GM10266 (cell line): ENCODE measurements around the gene TEC.

Experiments
- DNase-seq: peaks from one replicate; pipeline ENCODE4 v3.0.0; 2012; ENCODE audit errors: extremely low spot score
- CTCF ChIP-seq: IDR thresholded peaks from 2 replicates; pipeline ENCODE4 v1.5.1; 2012; ENCODE audit warnings: mild to moderate bottlenecking, low read depth; ENCODE audit not compliant: control insufficient read depth, insufficient read depth; ENCODE audit errors: missing control alignments

The TEC gene

DNA sequence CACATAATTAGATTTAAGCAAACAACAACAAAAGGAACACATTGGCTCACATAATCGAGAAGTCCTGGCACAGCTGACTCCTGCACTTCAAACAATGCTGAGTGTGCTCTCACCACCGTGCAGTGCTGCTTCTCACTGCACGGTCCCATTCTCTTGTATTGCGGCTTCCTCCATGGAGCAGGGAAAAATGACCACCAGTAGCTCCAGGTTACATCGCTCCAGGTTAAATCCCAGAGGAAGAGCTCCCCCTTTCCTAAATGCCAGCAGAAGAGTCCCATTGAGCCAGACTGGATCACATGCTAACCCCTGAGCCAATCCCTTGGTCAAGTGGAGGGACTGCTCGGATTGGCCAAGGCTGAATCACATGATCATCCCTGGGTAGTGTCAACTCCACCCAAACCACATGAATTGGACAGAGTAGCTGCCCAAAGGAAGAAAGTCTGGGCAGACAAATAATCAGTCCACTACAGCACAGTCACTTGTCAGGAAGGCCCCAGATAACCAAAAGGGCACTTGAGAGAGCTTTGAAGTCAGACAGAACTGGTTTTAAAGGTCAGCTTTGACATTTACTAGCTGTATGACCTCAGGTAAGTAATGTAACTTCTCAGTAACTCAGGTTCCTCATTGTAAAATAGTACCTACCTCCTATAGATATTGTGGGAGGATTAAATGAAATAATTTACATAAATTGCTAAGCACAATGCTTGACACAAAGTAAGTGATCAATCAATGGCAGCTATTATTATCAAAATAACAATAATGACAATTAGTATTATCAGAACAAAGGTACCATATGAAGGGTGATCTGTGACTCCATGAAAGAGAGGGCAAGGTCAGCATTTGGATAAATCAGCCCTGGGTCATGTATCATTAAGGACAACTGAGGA lies 14.3 kb downstream of the TEC start:
- TF ChIP-seq CTCF = no peak
- no peak for DNase-seq

DNA sequence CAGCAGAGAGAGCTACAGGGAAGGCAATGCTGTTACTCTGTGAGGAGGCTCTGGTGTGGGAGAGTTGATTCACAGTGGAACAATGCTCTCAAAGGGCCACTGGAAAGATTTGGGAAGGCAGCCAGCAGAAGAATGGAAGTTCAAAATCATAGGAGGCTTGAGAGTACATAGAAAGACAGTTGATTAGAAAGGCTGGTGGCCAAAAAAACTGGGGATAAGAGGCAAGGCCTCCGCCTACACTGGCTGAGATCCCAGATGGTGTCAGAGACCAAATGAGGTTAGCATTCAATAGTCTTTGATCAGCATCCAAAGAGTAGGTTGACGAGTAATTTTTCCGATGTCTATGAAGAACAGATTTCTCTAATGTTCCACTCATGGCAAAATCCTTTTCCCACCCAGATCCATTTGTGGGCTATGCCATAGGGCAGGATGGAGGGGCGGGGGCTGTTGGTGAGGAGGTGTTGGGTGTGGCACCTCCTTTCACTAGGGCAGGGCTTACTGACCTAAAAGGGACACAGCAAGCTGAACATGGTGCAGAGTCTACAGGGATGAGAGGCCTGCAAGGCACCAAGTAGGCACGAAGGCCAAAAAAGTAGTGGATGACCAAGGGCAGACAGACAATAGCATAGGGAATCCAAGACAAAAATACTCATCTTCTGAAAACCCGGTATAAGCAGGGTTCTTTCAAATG lies 15.1 kb downstream of the TEC start:
- no peak for DNase-seq
- no peak for TF ChIP-seq CTCF

GRCh38 chr4:48252313-48252712 lies 17.3 kb downstream of the TEC start:
- DNase-seq = no peak
- TF ChIP-seq CTCF = no peak

- TF ChIP-seq CTCF = no peak
- DNase-seq = no peak
These were observed 18.7 kb downstream of the TEC start for GRCh38 chr4:48250980-48251379.

DNA sequence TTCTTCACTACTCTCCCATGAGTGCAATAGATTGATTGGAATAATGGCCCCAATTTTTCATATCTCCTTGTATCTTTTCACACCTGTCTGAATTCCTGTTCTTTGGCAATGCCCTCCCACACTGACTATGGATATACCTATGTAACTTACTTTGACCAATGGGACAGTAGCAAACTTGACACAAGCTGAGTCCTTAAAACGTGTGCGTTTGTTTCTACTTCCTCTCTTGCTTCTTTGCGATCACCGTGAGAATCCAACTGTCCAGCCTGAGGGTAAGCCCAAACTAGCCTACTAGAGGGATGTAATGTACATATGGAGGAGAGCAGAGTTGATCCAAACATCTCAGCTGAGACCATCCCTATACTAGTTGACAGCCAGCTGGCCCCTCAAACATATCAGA lies 19.3 kb downstream of the TEC start:
- no peak for DNase-seq
- no peak for TF ChIP-seq CTCF

- TF ChIP-seq CTCF = no peak
- no peak for DNase-seq
These were observed 20.3 kb downstream of the TEC start for GRCh38 chr4:48249378-48249777.

- DNase-seq = no peak
- TF ChIP-seq CTCF = no peak
These were observed 21.1 kb downstream of the TEC start for GRCh38 chr4:48248559-48248953.
